Activated CD8-positive, alpha-beta T cell treated with anti-CD3 and anti-CD28 coated beads for 36 hours (primary cell): Measurements from ENCODE around the gene MAP3K7. TPM values are rescaled to one million over a fixed set of nuclear protein-coding genes. Genes with fewer than 3 reads are reported as not detected.

ENCODE experiments used
- ATAC-seq: fragments of 200-7000 bp; cut with Tn5 transposase; one replicate; pipeline ENCODE4 v1.10.0; 2021; ENCODE audit warnings: mild to moderate bottlenecking, moderate library complexity
- CTCF ChIA-PET: fragments of 350-600 bp; sonication (Branson Sonifier 250); formaldehyde crosslinking; loops from one replicate; lab custom pipeline; 2021; ENCODE audit warnings: antibody characterized with exemption; lab: Charles Lee
- POLR2A ChIA-PET: fragments of 350-600 bp; sonication (Branson Sonifier 250); formaldehyde crosslinking; loops from one replicate; lab custom pipeline; 2021; ENCODE audit warnings: antibody characterized with exemption; lab: Charles Lee
- DNase-seq: peaks from one replicate; pipeline ENCODE4 v3.0.0-alpha.2; 2020
- H3K27ac Mint-ChIP-seq: one replicate; pipeline ENCODE4 v1.8.0; 2021; ENCODE audit warnings: mild to moderate bottlenecking, mixed read lengths
- H3K27me3 Mint-ChIP-seq: one replicate; pipeline ENCODE4 v1.8.0; 2021; ENCODE audit warnings: mixed read lengths
- H3K36me3 Mint-ChIP-seq: one replicate; pipeline ENCODE4 v1.8.0; 2021; ENCODE audit warnings: low read depth, mixed read lengths
- H3K4me1 Mint-ChIP-seq: one replicate; pipeline ENCODE4 v1.8.0; 2021; ENCODE audit warnings: low read depth, mixed read lengths
- H3K4me3 Mint-ChIP-seq: one replicate; pipeline ENCODE4 v1.8.0; 2021; ENCODE audit warnings: mild to moderate bottlenecking, moderate library complexity, mixed read lengths
- H3K9me3 Mint-ChIP-seq: one replicate; pipeline ENCODE4 v1.8.0; 2021; ENCODE audit warnings: mixed read lengths
- CTCF ChIP-seq: fragments of 200-600 bp; IDR thresholded peaks from one replicate; pipeline ENCODE4 v1.8.0; 2022; ENCODE audit warnings: antibody characterized with exemption, mild to moderate bottlenecking
- intact Hi-C: fragments of 100-400 bp; cut with micrococcal nuclease; formaldehyde crosslinking; loops from one replicate; pipeline ENCODE4 v1.10.0; 2022
- total RNA-seq, 2 experiments: library from RNA; stranded (reverse); gene quantifications; one replicate each; pipeline ENCODE4 v1.2.3, GENCODE V29; 2021

The MAP3K7 gene
- total RNA-seq, 2 experiments from 2014 or later: 22.1 to 22.8 TPM

- POLR2A ChIA-PET: no interaction called here
- H3K27ac Mint-ChIP-seq: peak overlapping the region; percentile 50
- no peak for TF ChIP-seq CTCF
- H3K9me3 Mint-ChIP-seq: no peaks in the 10 kb centered on the region
- H3K36me3 Mint-ChIP-seq: no peaks in the 10 kb centered on the region
- CTCF ChIA-PET: no interaction called here
- intact Hi-C loops: no loop called here
- no peaks in the 10 kb centered on the region for H3K27me3 Mint-ChIP-seq
- H3K4me3 Mint-ChIP-seq: no peak overlapping the region
- ATAC-seq: peak; percentile 86
- no peak for DNase-seq
- H3K4me1 Mint-ChIP-seq: peaks cover 10% of the 10 kb centered on the region
These were observed 83.9 kb downstream of the MAP3K7 start for GRCh38 chr6:90502866-90503407.

GRCh38 chr6:90502381-90502780, 84.5 kb downstream of the MAP3K7 start:
- Mint-ChIP-seq H3K27me3 (no peaks in the 10 kb centered on the region), H3K9me3 (no peaks in the 10 kb centered on the region), H3K4me3 (no peak overlapping the region), H3K4me1 (peaks cover 10% of the 10 kb centered on the region), H3K27ac (no peak overlapping the region), H3K36me3 (no peaks in the 10 kb centered on the region)
- CTCF ChIA-PET: no interaction called here
- intact Hi-C loops: no loop called here
- POLR2A ChIA-PET: no interaction called here
- no peak for TF ChIP-seq CTCF
- DNase-seq (no peak), ATAC-seq (no peak)

- H3K27ac Mint-ChIP-seq: no peak overlapping the region
- ATAC-seq: no peak
- no peak for TF ChIP-seq CTCF
- ChIA-PET POLR2A (interaction anchor here (1.2 kb wide), 1 partner anchor 9 kb away, joined by 3 read pairs; no protein-coding TSS in a partner anchor), CTCF (interaction anchor here (1.4 kb wide), 2 partner anchors 21 to 560 kb away, joined by 4 to 6 read pairs; no protein-coding TSS in a partner anchor)
- no peak for DNase-seq
- peaks cover 10% of the 10 kb centered on the region for H3K4me1 Mint-ChIP-seq
- H3K9me3 Mint-ChIP-seq: no peaks in the 10 kb centered on the region
- no peaks in the 10 kb centered on the region for H3K36me3 Mint-ChIP-seq
- H3K4me3 Mint-ChIP-seq: no peak overlapping the region
- peaks cover 2% of the 10 kb centered on the region for H3K27me3 Mint-ChIP-seq
- intact Hi-C loops: no loop called here
These were observed 86.4 kb downstream of the MAP3K7 start for GRCh38 chr6:90500458-90500857.

- no peak overlapping the region for H3K27ac Mint-ChIP-seq
- peaks cover 4% of the 10 kb centered on the region for H3K4me1 Mint-ChIP-seq
- peaks cover 6% of the 10 kb centered on the region for H3K27me3 Mint-ChIP-seq
- ATAC-seq (no peak), DNase-seq (no peak)
- H3K36me3 Mint-ChIP-seq: no peaks in the 10 kb centered on the region
- ChIA-PET CTCF (interaction anchor here (1.4 to 1.5 kb wide), 2 partner anchors 18 to 20 kb away, joined by 3 to 4 read pairs; no protein-coding TSS in a partner anchor), POLR2A (interaction anchor here (1.3 kb wide), 1 partner anchor 199 kb away, joined by 4 read pairs; no protein-coding TSS in a partner anchor)
- H3K4me3 Mint-ChIP-seq: no peak overlapping the region
- no peak for TF ChIP-seq CTCF
- intact Hi-C loops: no loop called here
- H3K9me3 Mint-ChIP-seq: no peaks in the 10 kb centered on the region
These were observed 89.5 kb downstream of the MAP3K7 start for GRCh38 chr6:90497411-90497810.

- DNase-seq: no peak
- ATAC-seq: no peak
- intact Hi-C loops: no loop called here
- Mint-ChIP-seq H3K36me3 (no peaks in the 10 kb centered on the region), H3K4me1 (peaks cover 4% of the 10 kb centered on the region), H3K9me3 (no peaks in the 10 kb centered on the region), H3K4me3 (no peak overlapping the region), H3K27me3 (peaks cover 11% of the 10 kb centered on the region), H3K27ac (no peak overlapping the region)
- ChIA-PET CTCF (no interaction called here), POLR2A (no interaction called here)
- no peak for TF ChIP-seq CTCF
These were observed 90.4 kb downstream of the MAP3K7 start for GRCh38 chr6:90496258-90497016.
